Sigmoid colon (tissue), 7 donors: ENCODE results near the gene CP. TPM values are rescaled to one million over a fixed set of nuclear protein-coding genes. Genes with fewer than 3 reads are reported as not detected.
"Not testable (repeated sequence)": the region's sequence is repeated elsewhere in the genome, so short reads cannot be mapped to it uniquely, and the experiment has no call there.

Source experiments
- DNase-seq: peaks from one replicate; pipeline ENCODE4 v3.0.0-alpha.2; 2019
- H3K27ac ChIP-seq, 4 donors: fragments of 200-600 bp; sonication (generic); one replicate each; pipeline ENCODE4 v1.5.1; 2016 to 2019; ENCODE audit warnings: mild to moderate bottlenecking in 1 of 4
- H3K27me3 ChIP-seq, 3 donors: fragments of 200-600 bp; sonication (generic); one replicate each; pipeline ENCODE4 v1.5.1; 2019; ENCODE audit warnings: mild to moderate bottlenecking in 1 of 3
- H3K36me3 ChIP-seq, 4 donors: fragments of 200-600 bp; sonication (generic); one replicate each; pipeline ENCODE4 v1.5.1; 2016 to 2019
- H3K4me1 ChIP-seq, 4 donors: fragments of 200-600 bp; sonication (generic); one replicate each; pipeline ENCODE4 v1.5.1; 2017 to 2019
- H3K4me3 ChIP-seq, 4 donors: fragments of 200-600 bp; sonication (generic); one replicate each; pipeline ENCODE4 v1.5.1; 2017 to 2019; ENCODE audit warnings: mild to moderate bottlenecking in 2 of 4, moderate library complexity in 1 of 4
- H3K9me3 ChIP-seq, 4 donors: fragments of 200-600 bp in 3 of 4; sonication (generic) in 3 of 4; one replicate each; pipeline versions ENCODE4 v1.5.1 to v1.6.1; 2013 to 2019
- EP300 ChIP-seq, 4 donors: sonication (generic); formaldehyde crosslinking; IDR thresholded peaks; one replicate each; pipeline ENCODE4 v1.6.1; 2017; ENCODE audit warnings: antibody characterized with exemption in 4 of 4
- POLR2A ChIP-seq, 2 donors: fragments of 450-650 bp; IDR thresholded peaks; one replicate each; pipeline ENCODE4 v1.6.1; 2016; ENCODE audit warnings: antibody characterized with exemption in 2 of 2, mild to moderate bottlenecking in 2 of 2, moderate library complexity in 2 of 2
- POLR2AphosphoS5 ChIP-seq, 4 donors: sonication (generic); formaldehyde crosslinking; IDR thresholded peaks; one replicate each; pipeline ENCODE4 v1.6.1; 2017; ENCODE audit warnings: antibody characterized with exemption in 4 of 4
- WGBS, 2 donors: extraction: QIAGEN DNeasy Blood & Tissue Kit; methylation state at CpG; one replicate each; pipeline ENCODE4 v1.1.7; 2013; 5-methylcytosine and 5-hydroxymethylcytosine counted together
- intact Hi-C: fragments of 100-400 bp; cut with DNase I; formaldehyde crosslinking; loops from one replicate; pipeline ENCODE4 v1.15.1; 2023
- polyA plus RNA-seq, 3 donors: library from polyadenylated mRNA; stranded (reverse); fragments of 200-250 nt; gene quantifications; one replicate each; pipeline ENCODE4 v1.2.3, GENCODE V29; 2013
- total RNA-seq, 4 donors: library from RNA; depleted of rRNA; stranded (reverse); fragments of >200 nt; gene quantifications; one replicate each; pipeline ENCODE4 v1.1.0, GENCODE V29; 2016
- TF ChIP-seq, protein P1 (sequence below), 4 experiments: fragments of 450-650 bp in 3 of 4; fragments of 200-600 bp in 1 of 4; IDR thresholded peaks; one replicate each; pipeline ENCODE4 v1.5.1; 2016 to 2019; ENCODE audit warnings: antibody characterized with exemption in 4 of 4, mild to moderate bottlenecking in 3 of 4, moderate library complexity in 2 of 4
- donor health status: healthy with polysubstance abuse.
- donor health status: Bipolar disorder and iron deficiency.
- donor health status: healthy.

The CP gene
- total and polyA plus RNA-seq, 7 donors = 0.69 to 13.2 (median 6.6) TPM

DNA sequence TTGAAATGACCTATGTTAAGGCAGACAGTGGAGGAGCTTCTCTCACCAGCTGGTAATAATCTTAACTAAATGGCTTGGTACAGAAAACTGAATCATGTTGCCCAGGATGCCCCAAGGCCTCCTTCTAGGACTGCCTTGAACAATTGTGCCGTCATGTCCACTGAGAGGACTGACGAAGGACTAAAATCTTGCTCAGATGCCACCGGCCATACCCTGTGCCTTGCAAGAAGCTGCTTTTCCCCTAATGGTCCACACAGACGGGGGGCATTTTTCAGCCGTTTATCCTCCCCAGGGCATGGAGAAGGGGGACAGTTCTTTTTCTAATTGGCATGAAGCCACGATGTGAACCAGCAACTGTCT lies 1.8 kb upstream of the CP start:
- H3K27ac ChIP-seq = no peak overlapping the region
- H3K4me3 ChIP-seq = no peak overlapping the region
- H3K27me3 ChIP-seq = no peaks in the 10 kb centered on the region
- H3K9me3 ChIP-seq = no peaks in the 10 kb centered on the region
- peaks cover 0 to 10% (median 5%) of the 10 kb centered on the region in 4 donors for H3K4me1 ChIP-seq
- TF ChIP-seq, protein P1, sequence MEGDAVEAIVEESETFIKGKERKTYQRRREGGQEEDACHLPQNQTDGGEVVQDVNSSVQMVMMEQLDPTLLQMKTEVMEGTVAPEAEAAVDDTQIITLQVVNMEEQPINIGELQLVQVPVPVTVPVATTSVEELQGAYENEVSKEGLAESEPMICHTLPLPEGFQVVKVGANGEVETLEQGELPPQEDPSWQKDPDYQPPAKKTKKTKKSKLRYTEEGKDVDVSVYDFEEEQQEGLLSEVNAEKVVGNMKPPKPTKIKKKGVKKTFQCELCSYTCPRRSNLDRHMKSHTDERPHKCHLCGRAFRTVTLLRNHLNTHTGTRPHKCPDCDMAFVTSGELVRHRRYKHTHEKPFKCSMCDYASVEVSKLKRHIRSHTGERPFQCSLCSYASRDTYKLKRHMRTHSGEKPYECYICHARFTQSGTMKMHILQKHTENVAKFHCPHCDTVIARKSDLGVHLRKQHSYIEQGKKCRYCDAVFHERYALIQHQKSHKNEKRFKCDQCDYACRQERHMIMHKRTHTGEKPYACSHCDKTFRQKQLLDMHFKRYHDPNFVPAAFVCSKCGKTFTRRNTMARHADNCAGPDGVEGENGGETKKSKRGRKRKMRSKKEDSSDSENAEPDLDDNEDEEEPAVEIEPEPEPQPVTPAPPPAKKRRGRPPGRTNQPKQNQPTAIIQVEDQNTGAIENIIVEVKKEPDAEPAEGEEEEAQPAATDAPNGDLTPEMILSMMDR (IDR thresholded peaks at IDR 0.05) = no peak
- no peak for TF ChIP-seq POLR2A (IDR thresholded peaks at IDR 0.05)
- H3K36me3 ChIP-seq = no peaks in the 10 kb centered on the region
- no peak for DNase-seq
- 91 to 95% methylated on average over 6 of the region's 6 CpGs for WGBS, 2 donors
- intact Hi-C loops = no loop called here

GRCh38 chr3:149219380-149220121 lies 2.1 kb downstream of the CP start:
- H3K4me1 ChIP-seq, H3K4me3 ChIP-seq, H3K36me3 ChIP-seq, H3K27ac ChIP-seq, DNase-seq, H3K9me3 ChIP-seq, H3K27me3 ChIP-seq, intact Hi-C loops: not testable (repeated sequence)
- WGBS, 2 donors = 89 to 100% methylated on average over 1 of the region's 1 CpG

- Histone ChIP-seq H3K9me3 (no peaks in the 10 kb centered on the region), H3K4me3 (no peak overlapping the region), H3K36me3 (no peaks in the 10 kb centered on the region), H3K4me1 (peaks cover 0 to 2% (median 0%) of the 10 kb centered on the region in 4 donors), H3K27me3 (no peaks in the 10 kb centered on the region), H3K27ac (no peak overlapping the region)
- TF ChIP-seq EP300 (IDR thresholded peaks at IDR 0.05) (no peak), POLR2A (IDR thresholded peaks at IDR 0.05) (no peak), POLR2AphosphoS5 (IDR thresholded peaks at IDR 0.05) (no peak)
- TF ChIP-seq, protein P1 (IDR thresholded peaks at IDR 0.05) = no peak
- DNase-seq = no peak
- intact Hi-C loops = no loop called here
- WGBS, 2 donors = 89 to 92% methylated on average over 5 of the region's 5 CpGs
Observed at GRCh38 chr3:149217347-149217746, 4.3 kb downstream of the CP start.

GRCh38 chr3:149216193-149216869 lies 5.3 kb downstream of the CP start:
- intact Hi-C loops = no loop called here
- H3K27me3 ChIP-seq = no peaks in the 10 kb centered on the region
- no peak for DNase-seq
- H3K4me3 ChIP-seq = no peak overlapping the region
- no peaks in the 10 kb centered on the region for H3K36me3 ChIP-seq
- no peak overlapping the region for H3K27ac ChIP-seq
- peaks cover 0 to 2% (median 0%) of the 10 kb centered on the region in 4 donors for H3K4me1 ChIP-seq
- TF ChIP-seq EP300 (IDR thresholded peaks at IDR 0.05) = no peak
- no peak for TF ChIP-seq POLR2A (IDR thresholded peaks at IDR 0.05)
- TF ChIP-seq POLR2AphosphoS5 (IDR thresholded peaks at IDR 0.05) = no peak
- TF ChIP-seq, protein P1 (IDR thresholded peaks at IDR 0.05) = no peak
- no peaks in the 10 kb centered on the region for H3K9me3 ChIP-seq
- WGBS, 2 donors = 17 to 61% methylated on average over 4 of the region's 4 CpGs

DNA sequence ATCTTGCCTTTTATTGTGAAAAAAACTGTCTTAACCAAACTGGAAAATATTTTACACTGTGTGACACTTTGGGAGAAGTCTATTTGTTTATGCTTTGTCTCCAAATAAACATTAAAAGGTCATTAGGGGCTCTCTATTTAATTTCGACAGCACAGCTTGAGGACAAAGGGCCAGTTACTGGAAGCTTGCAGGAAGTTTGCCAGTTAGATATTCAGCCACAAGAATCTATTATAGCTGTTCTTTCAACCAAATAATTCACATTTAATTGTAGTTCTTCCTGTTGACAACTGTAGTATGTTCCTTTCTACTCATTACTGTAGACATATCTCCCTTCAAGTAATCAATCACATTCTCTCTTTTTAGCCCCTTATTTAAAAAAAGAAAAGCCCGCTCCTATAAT lies 6.1 kb downstream of the CP start:
- no peak overlapping the region for H3K27ac ChIP-seq

More for the DNA sequence above, 6.1 kb downstream of the CP start:
- no peaks in the 10 kb centered on the region for H3K36me3 ChIP-seq
- no peaks in the 10 kb centered on the region for H3K27me3 ChIP-seq
- H3K4me1 ChIP-seq = peaks cover 0 to 2% (median 0%) of the 10 kb centered on the region in 4 donors
- DNase-seq = no peak
- no peaks in the 10 kb centered on the region for H3K9me3 ChIP-seq
- H3K4me3 ChIP-seq = no peak overlapping the region
- 57 to 79% methylated on average over 2 of the region's 2 CpGs for WGBS, 2 donors
- intact Hi-C loops = no loop called here
- no peak for TF ChIP-seq EP300 (IDR thresholded peaks at IDR 0.05)
- no peak for TF ChIP-seq POLR2A (IDR thresholded peaks at IDR 0.05)
- TF ChIP-seq, protein P1 (IDR thresholded peaks at IDR 0.05) = no peak
- no peak for TF ChIP-seq POLR2AphosphoS5 (IDR thresholded peaks at IDR 0.05)
